HepG2 (cell line): ENCODE data around the gene ACSF3. TPM values are rescaled to one million over a fixed set of nuclear protein-coding genes. Genes with fewer than 3 reads are reported as not detected.

Experiments used
- ARHGAP35 ChIP-seq: sonication (generic); formaldehyde crosslinking; IDR thresholded peaks from 2 replicates; pipeline ENCODE4 v1.9.0; 2022; ENCODE audit warnings: mild to moderate bottlenecking, inconsistent platforms, moderate library complexity, missing genetic modification reagents, borderline replicate concordance
- ASH2L ChIP-seq: fragments of 300-600, 200-600 bp; sonication (generic); IDR thresholded peaks from 2 replicates; pipeline ENCODE4 v1.7.0; 2017; ENCODE audit warnings: low read depth, mild to moderate bottlenecking, moderate library complexity, mixed read lengths, low read length; ENCODE audit not compliant: insufficient read length
- BHLHE40 ChIP-seq: IDR thresholded peaks from 2 replicates; pipeline ENCODE4 v1.6.1; 2011; ENCODE audit warnings: low read length, improper control_type of control experiment
- ESRRA ChIP-seq: sonication (generic); formaldehyde crosslinking; IDR thresholded peaks from 2 replicates; pipeline ENCODE4 v1.5.1; 2020; ENCODE audit warnings: mild to moderate bottlenecking, low read depth, missing genetic modification reagents
- ETV5 ChIP-seq: IDR thresholded peaks from 2 replicates; pipeline ENCODE4 v1.6.1; 2018; ENCODE audit warnings: missing biosample characterization, missing genetic modification reagents, inconsistent platforms, borderline replicate concordance
- KLF6 ChIP-seq: IDR thresholded peaks from 2 replicates; pipeline ENCODE4 v1.8.0; 2016; ENCODE audit warnings: missing biosample characterization, missing genetic modification reagents
- MED8 ChIP-seq: sonication (generic); formaldehyde crosslinking; IDR thresholded peaks from 2 replicates; pipeline ENCODE4 v1.8.1; 2023; ENCODE audit warnings: mild to moderate bottlenecking, missing genetic modification reagents; ENCODE audit not compliant: insufficient replicate concordance
- MEIS2 ChIP-seq: sonication (generic); formaldehyde crosslinking; IDR thresholded peaks from 2 replicates; pipeline ENCODE4 v1.9.0; 2021; ENCODE audit warnings: mild to moderate bottlenecking, missing genetic modification reagents
- MLLT10 ChIP-seq: sonication (generic); formaldehyde crosslinking; IDR thresholded peaks from 2 replicates; pipeline ENCODE4 v1.4.0; 2020; ENCODE audit warnings: missing genetic modification reagents
- MXI1 ChIP-seq: IDR thresholded peaks from 3 replicates; pipeline ENCODE4 v1.6.1; 2012; ENCODE audit warnings: low read depth, low read length, inconsistent platforms, borderline replicate concordance
- NCOA1 ChIP-seq: sonication (generic); formaldehyde crosslinking; IDR thresholded peaks from 2 replicates; pipeline ENCODE4 v1.9.0; 2021; ENCODE audit warnings: missing genetic modification reagents
- PAF1 ChIP-seq: IDR thresholded peaks from 2 replicates; pipeline ENCODE4 v1.6.1; 2016; ENCODE audit warnings: missing genetic modification reagents, missing compliant biosample characterization
- PPARG ChIP-seq: conservative IDR thresholded peaks from 2 replicates; pipeline ENCODE4 v1.6.1; 2016; ENCODE audit warnings: missing biosample characterization, missing genetic modification reagents
- SP140L ChIP-seq: sonication (generic); formaldehyde crosslinking; IDR thresholded peaks from 2 replicates; pipeline ENCODE4 v1.4.0; 2020; ENCODE audit warnings: missing genetic modification reagents, borderline replicate concordance
- ZFAT ChIP-seq: sonication (generic); formaldehyde crosslinking; conservative IDR thresholded peaks from 2 replicates; pipeline ENCODE4 v1.8.1; 2023; ENCODE audit warnings: missing genetic modification reagents, inconsistent platforms
- ZNF160 ChIP-seq: sonication (generic); formaldehyde crosslinking; IDR thresholded peaks from 2 replicates; pipeline ENCODE4 v1.8.0; 2022; ENCODE audit warnings: mild to moderate bottlenecking, inconsistent platforms, missing genetic modification reagents
- ZSCAN25 ChIP-seq: sonication (generic); formaldehyde crosslinking; IDR thresholded peaks from 2 replicates; pipeline ENCODE4 v1.8.0; 2022; ENCODE audit warnings: mild to moderate bottlenecking, missing genetic modification reagents
- polyA plus RNA-seq, 8 experiments: library from polyadenylated mRNA; depleted of rRNA in 3 of 8; stranded (reverse) in 7 of 8; unstranded in 1 of 8; fragments of >200 nt; fragmentation: Illumina TruSeq in 4 of 8; extraction: Trizol in 4 of 8; gene quantifications; 2 replicates each; pipeline versions ENCODE4 v1.2.1 to v1.2.3, GENCODE V29; 2011 to 2016; ENCODE audit warnings: low read depth in 4 of 8, missing spikeins in 1 of 8, mixed read lengths in 1 of 8; ENCODE audit not compliant: insufficient read depth in 1 of 8
- total RNA-seq, 5 experiments: library from RNA; depleted of rRNA; stranded (reverse); fragments of >200 nt; fragmentation: Illumina TruSeq; extraction: Trizol; gene quantifications; 2 replicates each; pipeline ENCODE4 v1.2.3, GENCODE V29; 2016; ENCODE audit warnings: low read depth in 1 of 5
- TF ChIP-seq, protein P1 (sequence below): sonication (generic); formaldehyde crosslinking; IDR thresholded peaks from 2 replicates; pipeline ENCODE4 v1.8.0; 2022; ENCODE audit warnings: missing genetic modification reagents, low read depth, mild to moderate bottlenecking, borderline replicate concordance
- TF ChIP-seq, protein P2 (sequence below): sonication (generic); formaldehyde crosslinking; IDR thresholded peaks from 2 replicates; pipeline ENCODE4 v1.4.0; 2020; ENCODE audit warnings: missing genetic modification reagents
- TF ChIP-seq, protein P3 (sequence below): sonication (generic); formaldehyde crosslinking; IDR thresholded peaks from 2 replicates; pipeline ENCODE4 v1.5.0; 2020; ENCODE audit warnings: mild to moderate bottlenecking, missing genetic modification reagents, moderate library complexity
- TF ChIP-seq, protein P4 (sequence below): sonication (generic); formaldehyde crosslinking; IDR thresholded peaks from 2 replicates; pipeline ENCODE4 v1.4.0; 2020; ENCODE audit warnings: mild to moderate bottlenecking, missing genetic modification reagents

The ACSF3 gene
- total and polyA plus RNA-seq, 2 of the 13 experiments (the other 11 are each of a cell fraction or from before 2014, with no cell fraction given): 14.9 to 30.6 TPM

DNA sequence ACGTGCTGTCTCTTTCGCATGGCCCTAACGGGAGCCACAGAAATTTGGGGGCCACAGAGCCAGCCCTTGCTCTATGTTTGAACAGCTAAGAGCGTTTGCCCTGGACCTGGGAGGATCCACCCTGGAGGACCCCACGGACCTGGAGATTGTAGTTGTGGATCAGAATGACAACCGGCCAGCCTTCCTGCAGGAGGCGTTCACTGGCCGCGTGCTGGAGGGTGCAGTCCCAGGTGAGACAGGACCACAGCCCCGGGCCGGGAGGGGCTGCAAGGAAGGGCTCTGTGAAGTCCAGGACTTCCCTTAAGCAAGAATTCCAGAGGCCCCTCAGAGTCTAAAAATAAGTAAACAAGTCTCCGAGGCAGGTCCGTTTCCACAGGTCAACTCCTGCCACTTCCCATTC is 89.8 kb downstream of the ACSF3 start (continued):
- no peak for TF ChIP-seq ARHGAP35 (CRISPR knock-in tag)
- TF ChIP-seq MXI1: 0 out of 3 replicates have a peak, but pooled peaks have one; percentile 3
- TF ChIP-seq MLLT10 (CRISPR knock-in tag): no peak
- TF ChIP-seq, protein P1, sequence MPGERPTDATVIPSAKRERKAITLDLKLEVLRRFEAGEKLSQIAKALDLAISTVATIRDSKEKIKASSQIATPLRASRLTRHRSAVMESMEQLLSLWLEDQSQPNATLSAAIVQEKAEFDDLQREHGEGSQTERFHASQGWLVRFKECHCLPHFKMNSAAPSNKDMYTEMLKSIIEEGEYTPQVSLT (CRISPR knock-in tag): no peak
- no peak for TF ChIP-seq BHLHE40
- TF ChIP-seq ZSCAN25 (CRISPR knock-in tag): no peak
- TF ChIP-seq ZFAT (CRISPR knock-in tag): no peak
- TF ChIP-seq PPARG: no peak
- TF ChIP-seq, protein P2, sequence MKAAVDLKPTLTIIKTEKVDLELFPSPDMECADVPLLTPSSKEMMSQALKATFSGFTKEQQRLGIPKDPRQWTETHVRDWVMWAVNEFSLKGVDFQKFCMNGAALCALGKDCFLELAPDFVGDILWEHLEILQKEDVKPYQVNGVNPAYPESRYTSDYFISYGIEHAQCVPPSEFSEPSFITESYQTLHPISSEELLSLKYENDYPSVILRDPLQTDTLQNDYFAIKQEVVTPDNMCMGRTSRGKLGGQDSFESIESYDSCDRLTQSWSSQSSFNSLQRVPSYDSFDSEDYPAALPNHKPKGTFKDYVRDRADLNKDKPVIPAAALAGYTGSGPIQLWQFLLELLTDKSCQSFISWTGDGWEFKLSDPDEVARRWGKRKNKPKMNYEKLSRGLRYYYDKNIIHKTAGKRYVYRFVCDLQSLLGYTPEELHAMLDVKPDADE: no peak
- TF ChIP-seq ESRRA (CRISPR knock-in tag): no peak
- TF ChIP-seq, protein P3, sequence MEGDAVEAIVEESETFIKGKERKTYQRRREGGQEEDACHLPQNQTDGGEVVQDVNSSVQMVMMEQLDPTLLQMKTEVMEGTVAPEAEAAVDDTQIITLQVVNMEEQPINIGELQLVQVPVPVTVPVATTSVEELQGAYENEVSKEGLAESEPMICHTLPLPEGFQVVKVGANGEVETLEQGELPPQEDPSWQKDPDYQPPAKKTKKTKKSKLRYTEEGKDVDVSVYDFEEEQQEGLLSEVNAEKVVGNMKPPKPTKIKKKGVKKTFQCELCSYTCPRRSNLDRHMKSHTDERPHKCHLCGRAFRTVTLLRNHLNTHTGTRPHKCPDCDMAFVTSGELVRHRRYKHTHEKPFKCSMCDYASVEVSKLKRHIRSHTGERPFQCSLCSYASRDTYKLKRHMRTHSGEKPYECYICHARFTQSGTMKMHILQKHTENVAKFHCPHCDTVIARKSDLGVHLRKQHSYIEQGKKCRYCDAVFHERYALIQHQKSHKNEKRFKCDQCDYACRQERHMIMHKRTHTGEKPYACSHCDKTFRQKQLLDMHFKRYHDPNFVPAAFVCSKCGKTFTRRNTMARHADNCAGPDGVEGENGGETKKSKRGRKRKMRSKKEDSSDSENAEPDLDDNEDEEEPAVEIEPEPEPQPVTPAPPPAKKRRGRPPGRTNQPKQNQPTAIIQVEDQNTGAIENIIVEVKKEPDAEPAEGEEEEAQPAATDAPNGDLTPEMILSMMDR: peak; percentile 66
- no peak for TF ChIP-seq ASH2L
- TF ChIP-seq MED8 (CRISPR knock-in tag): no peak
- TF ChIP-seq SP140L (CRISPR knock-in tag): no peak
- TF ChIP-seq MEIS2: no peak
- TF ChIP-seq PAF1: no peak
- TF ChIP-seq ETV5 (CRISPR knock-in tag): 0 out of 2 replicates have a peak, but pooled peaks have one; percentile 10
- TF ChIP-seq, protein P4, sequence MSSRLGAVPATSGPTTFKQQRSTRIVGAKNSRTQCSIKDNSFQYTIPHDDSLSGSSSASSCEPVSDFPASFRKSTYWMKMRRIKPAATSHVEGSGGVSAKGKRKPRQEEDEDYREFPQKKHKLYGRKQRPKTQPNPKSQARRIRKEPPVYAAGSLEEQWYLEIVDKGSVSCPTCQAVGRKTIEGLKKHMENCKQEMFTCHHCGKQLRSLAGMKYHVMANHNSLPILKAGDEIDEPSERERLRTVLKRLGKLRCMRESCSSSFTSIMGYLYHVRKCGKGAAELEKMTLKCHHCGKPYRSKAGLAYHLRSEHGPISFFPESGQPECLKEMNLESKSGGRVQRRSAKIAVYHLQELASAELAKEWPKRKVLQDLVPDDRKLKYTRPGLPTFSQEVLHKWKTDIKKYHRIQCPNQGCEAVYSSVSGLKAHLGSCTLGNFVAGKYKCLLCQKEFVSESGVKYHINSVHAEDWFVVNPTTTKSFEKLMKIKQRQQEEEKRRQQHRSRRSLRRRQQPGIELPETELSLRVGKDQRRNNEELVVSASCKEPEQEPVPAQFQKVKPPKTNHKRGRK: no peak
- TF ChIP-seq NCOA1 (CRISPR knock-in tag): 0 out of 2 replicates have a peak, but pooled peaks have one; percentile 16
- no peak for TF ChIP-seq ZNF160 (CRISPR knock-in tag)
- TF ChIP-seq KLF6 (CRISPR knock-in tag): no peak
